Inferior parietal cortex (tissue), 1 donor: Measurements from ENCODE around the gene SLC35F2.
"Not testable (repeated sequence)": the region's sequence is repeated elsewhere in the genome, so short reads cannot be mapped to it uniquely, and the experiment has no call there.

ENCODE experiments used
- DNase-seq: peaks from one replicate; pipeline ENCODE4 v3.0.0-alpha.2; 2016; ENCODE audit errors: extremely low spot score

Gene SLC35F2

GRCh38 chr11:107858217-107859070 lies at the start of gene SLC35F2:
SLC35F2 (minus strand) TSS chr11:107858787; CDS start chr11:107858767, 20 bp downstream.
- no peak for DNase-seq

- no peak for DNase-seq
Measured at GRCh38 chr11:107908211-107908610, 49.6 kb upstream of the SLC35F2 start.

- peak; percentile 12 for DNase-seq
Measured at GRCh38 chr11:107898270-107898669, 39.7 kb upstream of the SLC35F2 start.

GRCh38 chr11:107882095-107882820 lies 23.7 kb upstream of the SLC35F2 start:
- DNase-seq: no peak

GRCh38 chr11:107881471-107881870 lies 22.9 kb upstream of the SLC35F2 start:
- DNase-seq: not testable (repeated sequence)

- DNase-seq: no peak
Measured at GRCh38 chr11:107876141-107876540, 17.6 kb upstream of the SLC35F2 start.

GRCh38 chr11:107864591-107864990 lies 6.0 kb upstream of the SLC35F2 start:
- no peak for DNase-seq

- no peak for DNase-seq
Measured at GRCh38 chr11:107860688-107861087, 2.1 kb upstream of the SLC35F2 start.

GRCh38 chr11:107860240-107860620 lies 1.6 kb upstream of the SLC35F2 start:
- DNase-seq: not testable (repeated sequence)

- no peak for DNase-seq
Measured at GRCh38 chr11:107859459-107860239, 1.1 kb upstream of the SLC35F2 start.

- DNase-seq: no peak
Measured at GRCh38 chr11:107857550-107858216, 904 bp downstream of the SLC35F2 start.

- no peak for DNase-seq
Measured at GRCh38 chr11:107856981-107857517, 1.5 kb downstream of the SLC35F2 start.

GRCh38 chr11:107856180-107856980 lies 2.2 kb downstream of the SLC35F2 start:
- no peak for DNase-seq

GRCh38 chr11:107853070-107853469 lies 5.5 kb downstream of the SLC35F2 start:
- DNase-seq: no peak

GRCh38 chr11:107851704-107852310 lies 6.8 kb downstream of the SLC35F2 start:
- no peak for DNase-seq

- no peak for DNase-seq
Measured at GRCh38 chr11:107849790-107850189, 8.8 kb downstream of the SLC35F2 start.

- no peak for DNase-seq
Measured at GRCh38 chr11:107848345-107848744, 10.2 kb downstream of the SLC35F2 start.

GRCh38 chr11:107847184-107847583 lies 11.4 kb downstream of the SLC35F2 start:
- no peak for DNase-seq

- no peak for DNase-seq
Measured at GRCh38 chr11:107844041-107844440, 14.5 kb downstream of the SLC35F2 start.
